Inflammatory macrophage treated with lipopolysaccharide for 4 hours (primary cell): Measurements from ENCODE around the gene BTG2.
"Not testable (repeated sequence)": the region's sequence is repeated elsewhere in the genome, so short reads cannot be mapped to it uniquely, and the experiment has no call there.

ENCODE experiments used
- DNase-seq: peaks from one replicate; pipeline ENCODE4 v3.0.0-alpha.2; 2020

BTG2 gene

GRCh38 chr1:203296460-203297073 is 8.8 kb upstream of the BTG2 start:
- no peak for DNase-seq

DNA sequence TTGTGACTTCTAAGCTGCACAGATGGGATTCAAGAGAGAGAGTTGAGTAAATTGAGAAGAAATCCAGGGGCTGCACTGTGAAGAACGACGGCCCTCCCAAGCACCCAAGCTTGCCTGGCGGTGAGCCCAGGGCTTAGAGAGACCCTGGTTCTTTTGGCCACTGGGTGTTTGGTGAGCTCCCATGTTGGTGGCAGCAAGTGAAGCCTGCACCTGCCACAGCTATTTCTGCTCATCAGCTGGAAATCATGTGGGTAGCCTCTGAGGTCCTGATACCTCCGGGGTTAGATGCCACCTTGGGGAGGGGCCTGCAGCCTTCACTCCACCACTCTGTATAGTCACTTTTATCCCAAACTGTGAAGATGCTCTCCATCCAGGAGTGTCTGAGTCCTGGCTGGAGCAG is 6.2 kb upstream of the BTG2 start:
- no peak for DNase-seq

DNA sequence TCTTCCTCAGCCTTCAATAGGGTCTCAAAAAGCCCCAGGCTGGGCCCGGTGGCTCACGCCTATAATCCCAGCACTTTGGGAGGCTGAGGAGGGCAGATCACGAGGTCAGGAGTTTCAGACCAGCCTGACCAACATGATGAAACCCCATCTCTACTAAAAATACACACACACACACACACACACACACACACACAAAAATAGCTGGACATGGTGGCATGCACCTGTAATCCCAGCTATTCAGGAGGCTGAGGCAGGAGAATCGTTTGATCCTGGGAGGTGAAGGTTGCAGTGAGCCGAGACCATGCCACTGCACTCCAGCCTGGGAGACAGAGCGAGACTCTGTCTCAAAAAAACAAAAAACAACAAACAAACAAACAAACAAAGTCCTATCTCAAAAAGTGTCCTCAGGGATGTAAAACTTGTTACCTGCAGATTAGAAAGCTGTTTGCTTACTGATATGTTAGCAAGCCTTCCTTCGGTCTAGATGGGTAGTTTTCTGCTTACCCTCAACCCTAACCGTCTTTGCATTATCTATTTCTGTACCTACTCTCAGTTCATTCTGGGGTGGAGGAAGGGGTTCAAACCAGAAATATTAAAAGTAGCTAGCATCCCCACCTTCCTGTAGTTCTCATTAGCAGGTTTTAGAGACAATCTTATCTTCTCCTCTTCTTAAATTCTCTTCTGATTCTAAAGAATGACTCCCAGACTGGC is 5.4 kb upstream of the BTG2 start:
- not testable (repeated sequence) for DNase-seq

GRCh38 chr1:203300441-203301330 is 4.6 kb upstream of the BTG2 start:
- no peak for DNase-seq

- no peak for DNase-seq
These were observed 4.0 kb upstream of the BTG2 start for GRCh38 chr1:203301331-203301668.

DNA sequence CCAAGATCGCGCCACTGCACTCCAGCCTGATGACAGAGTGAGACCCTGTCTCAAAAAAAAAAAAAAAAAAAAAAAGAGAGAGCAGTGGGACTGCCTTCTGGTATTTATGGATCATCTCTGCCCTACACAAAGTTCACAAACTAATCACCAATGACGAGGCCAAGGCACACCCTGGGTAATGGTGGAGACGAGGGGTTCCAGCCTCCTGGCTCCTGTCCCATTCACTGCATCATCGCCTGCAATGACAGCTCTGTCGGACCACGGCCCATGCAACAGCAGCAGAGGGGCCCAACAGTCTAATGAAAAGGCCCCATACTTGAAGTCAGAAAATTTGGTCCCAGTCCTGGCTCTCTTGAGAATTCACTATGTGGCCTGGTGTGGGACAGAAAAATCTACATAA is 2.9 kb upstream of the BTG2 start:
- no peak for DNase-seq

GRCh38 chr1:203302894-203303293 is 2.4 kb upstream of the BTG2 start:
- no peak for DNase-seq

DNA sequence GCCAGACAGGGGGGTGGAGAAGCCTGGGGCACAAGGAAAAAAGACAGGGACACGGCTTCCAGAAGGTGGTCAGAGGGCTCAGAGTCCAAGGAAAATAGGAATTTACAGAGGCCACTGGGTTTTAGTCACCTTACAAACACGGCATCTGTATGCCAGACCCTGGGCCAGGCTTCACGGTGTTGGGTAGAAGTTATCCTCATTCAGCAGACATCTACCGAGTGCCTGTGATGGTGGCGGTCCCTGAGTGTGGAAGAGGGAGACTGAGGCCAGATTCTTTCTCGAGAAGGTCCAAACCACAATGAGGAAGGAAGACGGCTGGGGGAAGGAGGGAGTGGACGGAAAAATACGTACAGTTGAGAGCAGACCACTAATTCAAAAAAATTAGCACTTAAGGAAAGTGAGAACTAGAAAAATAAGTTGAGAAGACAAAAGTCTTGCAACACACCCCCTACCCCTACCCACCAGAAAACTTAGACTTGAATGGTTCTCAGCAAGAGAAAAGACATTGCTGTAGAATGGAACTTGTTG is 864 bp upstream of the BTG2 start:
- peak; percentile 32 for DNase-seq

DNA sequence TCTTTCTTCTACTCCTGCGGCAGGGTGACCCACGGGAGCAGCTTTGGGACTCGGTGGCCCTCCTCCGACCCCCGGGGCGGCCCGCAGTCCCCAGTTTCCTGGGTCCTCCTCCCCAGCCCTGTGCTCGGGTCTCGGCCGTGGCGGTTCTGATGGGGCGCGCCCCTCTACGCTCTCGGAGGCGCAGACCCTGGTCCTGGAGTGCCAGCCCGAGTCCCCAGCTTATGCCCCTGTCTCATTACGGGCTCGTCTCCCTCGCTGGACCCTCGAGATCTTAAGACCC is 430 bp downstream of the BTG2 start:
- DNase-seq = no peak

GRCh38 chr1:203306089-203306964 is 1.0 kb downstream of the BTG2 start:
- peak; percentile 56 for DNase-seq

GRCh38 chr1:203306965-203307541 is 1.7 kb downstream of the BTG2 start:
- DNase-seq = peak; percentile 23

DNA sequence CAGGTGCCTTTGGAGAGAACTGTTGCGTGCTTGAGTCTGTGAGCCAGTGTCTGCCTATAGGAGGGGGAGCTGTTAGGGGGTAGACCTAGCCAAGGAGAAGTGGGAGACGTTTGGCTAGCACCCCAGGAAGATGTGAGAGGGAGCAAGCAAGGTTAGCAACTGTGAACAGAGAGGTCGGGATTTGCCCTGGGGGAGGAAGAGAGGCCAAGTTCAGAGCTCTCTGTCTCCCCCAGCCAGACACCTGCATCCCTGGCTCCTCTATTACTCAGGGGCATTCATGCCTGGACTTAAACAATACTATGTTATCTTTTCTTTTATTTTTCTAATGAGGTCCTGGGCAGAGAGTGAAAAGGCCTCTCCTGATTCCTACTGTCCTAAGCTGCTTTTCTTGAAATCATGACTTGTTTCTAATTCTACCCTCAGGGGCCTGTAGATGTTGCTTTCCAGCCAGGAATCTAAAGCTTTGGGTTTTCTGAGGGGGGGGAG is 2.4 kb downstream of the BTG2 start:
- DNase-seq = no peak

- no peak for DNase-seq
These were observed 3.1 kb downstream of the BTG2 start for GRCh38 chr1:203308328-203308922.

GRCh38 chr1:203308923-203309331 is 3.6 kb downstream of the BTG2 start:
- DNase-seq = no peak

GRCh38 chr1:203311368-203312301 is 6.3 kb downstream of the BTG2 start:
- no peak for DNase-seq

DNA sequence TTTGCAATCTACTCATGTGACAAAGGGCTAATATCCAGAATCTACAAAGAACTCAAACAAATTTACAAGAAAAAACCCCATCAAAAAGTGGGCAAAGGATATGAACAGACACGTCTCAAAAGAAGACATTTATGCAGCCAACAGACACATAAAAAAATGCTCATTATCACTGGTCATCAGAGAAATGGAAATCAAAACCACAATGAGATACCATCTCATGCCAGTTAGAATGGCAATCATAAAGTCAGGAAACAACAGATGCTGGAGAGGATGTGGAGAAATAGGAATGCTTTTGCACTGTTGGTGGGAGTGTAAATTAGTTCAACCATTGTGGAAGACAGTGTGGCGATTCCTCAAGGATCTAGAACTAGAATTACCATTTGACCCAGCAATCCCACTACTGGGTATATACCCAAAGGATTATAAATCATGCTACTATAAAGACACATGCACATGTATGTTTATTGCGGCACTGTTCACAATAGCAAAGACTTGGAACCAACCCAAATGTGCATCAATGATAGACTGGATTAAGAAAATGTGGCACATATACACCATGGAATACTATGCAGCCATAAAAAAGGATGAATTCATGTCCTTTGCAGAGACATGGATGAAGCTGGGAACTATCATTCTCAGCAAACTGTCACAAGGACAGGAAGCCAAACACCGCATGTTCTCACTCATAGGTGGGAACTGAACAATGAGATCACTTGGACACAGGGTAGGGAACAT is 8.9 kb downstream of the BTG2 start:
- DNase-seq = not testable (repeated sequence)

DNA sequence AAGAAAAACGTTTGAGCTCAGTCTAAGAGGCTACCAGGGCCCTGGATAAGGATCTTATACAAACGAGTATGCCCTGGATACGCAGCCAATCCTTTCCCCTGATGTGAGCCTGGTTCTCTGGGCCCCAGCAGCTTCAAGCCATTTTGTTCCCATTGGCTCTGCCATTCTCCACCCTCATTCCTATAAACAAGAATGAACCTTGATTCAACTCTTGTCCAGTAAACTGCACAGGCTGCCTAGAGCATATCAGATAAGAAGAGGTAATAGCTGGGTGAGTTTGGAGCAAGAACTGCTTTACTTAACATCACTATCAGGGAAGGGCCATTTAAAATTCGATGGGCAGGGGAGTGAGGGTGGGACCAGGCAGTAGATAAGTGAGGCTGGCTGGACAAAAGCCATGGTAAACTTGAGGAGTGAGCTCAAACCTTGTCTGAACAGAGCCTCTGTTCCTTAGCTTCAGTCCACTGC is 11.3 kb downstream of the BTG2 start:
- DNase-seq = no peak

- DNase-seq = no peak
These were observed 12.3 kb downstream of the BTG2 start for GRCh38 chr1:203317429-203318228.

DNA sequence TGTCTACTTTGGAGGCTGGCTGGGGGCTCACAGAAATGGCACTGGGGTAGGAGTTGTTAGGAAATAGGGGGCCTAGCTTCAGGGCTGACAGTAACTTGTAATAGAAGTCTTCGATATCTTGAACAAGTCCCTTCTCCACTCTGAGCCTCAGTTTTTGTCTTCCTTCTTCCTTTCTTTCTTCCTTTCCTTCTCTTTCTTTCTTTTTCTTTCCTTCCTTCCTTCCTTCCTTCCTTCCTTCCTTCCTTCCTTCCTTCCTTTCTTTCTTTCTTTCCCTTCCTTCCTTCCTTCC is 12.9 kb downstream of the BTG2 start:
- DNase-seq = no peak
